HL-60 (cell line): Measurements from ENCODE around the gene PRRT3.

Source experiments
- CTCF ChIP-seq: IDR thresholded peaks from one replicate; pipeline ENCODE4 v1.5.1; 2011; ENCODE audit warnings: low read length, control low read depth, inconsistent platforms; ENCODE audit not compliant: insufficient read depth
- GABPA ChIP-seq: IDR thresholded peaks from 2 replicates; pipeline ENCODE4 v1.6.1; 2012; ENCODE audit warnings: low read depth
- POLR2AphosphoS5 ChIP-seq: IDR thresholded peaks from 2 replicates; pipeline ENCODE4 v1.6.1; 2012; ENCODE audit warnings: low read depth

GRCh38 chr3:9969632-9970019, 17.4 kb upstream of the PRRT3 start:
- TF ChIP-seq CTCF (no peak), POLR2AphosphoS5 (no peak), GABPA (no peak)
